Jurkat, Clone E6-1 (cell line): ENCODE data around the gene RHOB.
A peak's percentile ranks its signal among the peaks of the same experiment; 100 is the strongest.
"Not testable (repeated sequence)": the region's sequence is repeated elsewhere in the genome, so short reads cannot be mapped to it uniquely, and the experiment has no call there.

ENCODE experiments used
- DNase-seq: peaks from one replicate; pipeline ENCODE4 v3.0.0-alpha.2; 2011; ENCODE audit warnings: low read depth, low spot score
- H3K4me3 ChIP-seq: 2 replicates; pipeline ENCODE4 v1.5.1; 2011; ENCODE audit warnings: mild to moderate bottlenecking, low read length, control low read depth, moderate library complexity

The RHOB gene

DNA sequence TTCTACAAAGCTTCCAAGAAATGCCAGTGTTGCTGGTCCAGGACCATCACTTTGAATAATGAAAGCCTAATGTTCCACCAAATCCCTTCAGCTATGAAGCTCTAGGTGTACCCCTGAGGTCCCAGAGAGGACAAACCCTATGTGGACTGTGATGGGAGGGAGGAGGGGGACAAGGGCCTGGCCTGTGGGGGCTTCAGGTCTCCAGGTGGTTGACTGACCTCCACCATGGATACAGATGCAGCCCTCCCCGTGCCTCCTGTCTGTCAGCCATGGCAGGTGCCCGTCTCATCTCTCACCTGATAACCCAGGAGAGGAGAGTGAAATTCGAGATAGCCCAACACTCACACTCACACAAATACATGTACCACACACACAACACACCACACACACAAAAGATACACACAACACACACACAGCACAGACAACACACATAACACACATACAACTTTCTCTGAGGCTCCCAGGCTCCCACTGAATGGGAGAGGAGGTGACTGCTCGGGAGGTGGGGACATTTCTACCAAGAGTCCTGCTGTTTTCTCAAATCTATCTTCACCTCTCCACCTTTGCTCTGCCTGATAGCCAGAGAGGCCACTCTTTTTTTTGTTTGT is 12.8 kb upstream of the RHOB start:
- DNase-seq: no peak

GRCh38 chr2:20434588-20435294 is 12.1 kb upstream of the RHOB start:
- no peak for DNase-seq

More for the DNA sequence above, 12.8 kb upstream of the RHOB start:
- no peak overlapping the region for H3K4me3 ChIP-seq

DNA sequence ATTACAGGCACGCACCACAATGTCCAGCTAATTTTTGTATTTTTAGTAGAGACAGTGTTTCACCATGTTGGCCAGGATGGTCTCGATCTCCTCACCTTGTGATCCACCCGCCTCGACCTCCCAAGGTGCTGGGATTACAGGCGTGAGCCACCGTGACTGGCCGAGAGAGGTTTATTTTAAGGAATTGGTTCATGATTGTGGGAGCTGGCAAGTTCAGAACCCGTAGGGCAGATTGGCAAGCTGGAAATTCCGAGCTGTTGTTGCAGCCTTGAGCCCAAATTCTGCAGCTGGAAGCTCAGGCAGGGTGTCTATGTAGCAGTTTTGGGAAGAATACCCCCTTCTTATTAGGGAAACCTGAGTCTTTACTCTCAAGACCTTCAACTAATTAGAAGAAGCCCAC is 11.4 kb upstream of the RHOB start:
- not testable (repeated sequence) for H3K4me3 ChIP-seq, DNase-seq

More at GRCh38 chr2:20434588-20435294, 12.1 kb upstream of the RHOB start:
- H3K4me3 ChIP-seq: no peak overlapping the region

DNA sequence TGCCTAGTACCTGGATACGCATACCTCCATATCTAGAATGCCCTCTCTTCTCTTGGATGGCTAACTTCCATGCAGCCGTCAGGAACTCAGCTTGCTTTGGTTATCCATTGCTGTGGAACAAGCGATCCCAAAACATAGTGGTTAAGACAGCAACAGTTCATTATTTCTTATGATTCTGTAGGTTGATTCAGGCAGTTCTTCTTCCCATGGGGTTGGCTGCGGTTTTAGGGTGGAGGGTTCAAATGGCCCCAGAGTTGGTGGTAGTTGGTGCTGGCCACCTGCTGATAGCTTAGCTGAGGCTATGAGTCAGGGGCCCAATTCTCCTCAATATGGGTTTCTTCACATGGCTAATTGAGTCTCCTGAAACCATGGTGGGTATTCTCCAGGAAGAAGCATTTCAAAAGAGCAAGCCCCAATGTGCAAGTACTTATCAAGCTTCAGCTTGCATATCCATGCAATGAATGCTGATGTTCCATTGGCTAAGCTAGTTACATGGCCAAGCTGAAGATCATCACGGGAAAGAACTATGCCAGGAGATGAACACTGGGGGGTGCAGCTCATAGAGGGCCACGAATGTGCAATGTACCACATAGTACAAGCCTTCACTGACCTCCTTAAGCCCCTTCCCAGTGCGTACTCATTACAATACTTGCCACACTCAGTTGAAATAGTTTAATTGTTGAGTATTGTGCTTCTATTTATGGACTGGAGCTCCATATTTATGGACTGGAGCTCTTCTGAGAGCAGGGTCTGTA is 10.0 kb upstream of the RHOB start:
- DNase-seq: peak; percentile 5
- no peak overlapping the region for H3K4me3 ChIP-seq

GRCh38 chr2:20438334-20439192 is 8.3 kb upstream of the RHOB start:
- H3K4me3 ChIP-seq: no peak overlapping the region
- no peak for DNase-seq

DNA sequence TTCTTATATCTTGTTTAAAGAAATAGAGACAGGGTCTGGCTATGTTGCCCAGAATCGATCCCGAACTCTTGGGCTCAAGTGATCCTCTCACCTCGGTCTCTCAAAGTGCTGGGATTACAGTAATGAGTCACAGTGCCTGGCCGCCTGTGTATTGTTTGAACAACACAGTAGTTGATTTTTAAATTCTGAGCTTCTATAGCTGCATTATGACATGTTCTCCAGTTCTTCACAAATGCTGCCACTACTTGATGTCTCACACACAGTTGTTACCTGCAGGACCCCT is 7.7 kb upstream of the RHOB start:
- no peak overlapping the region for H3K4me3 ChIP-seq
- no peak for DNase-seq

DNA sequence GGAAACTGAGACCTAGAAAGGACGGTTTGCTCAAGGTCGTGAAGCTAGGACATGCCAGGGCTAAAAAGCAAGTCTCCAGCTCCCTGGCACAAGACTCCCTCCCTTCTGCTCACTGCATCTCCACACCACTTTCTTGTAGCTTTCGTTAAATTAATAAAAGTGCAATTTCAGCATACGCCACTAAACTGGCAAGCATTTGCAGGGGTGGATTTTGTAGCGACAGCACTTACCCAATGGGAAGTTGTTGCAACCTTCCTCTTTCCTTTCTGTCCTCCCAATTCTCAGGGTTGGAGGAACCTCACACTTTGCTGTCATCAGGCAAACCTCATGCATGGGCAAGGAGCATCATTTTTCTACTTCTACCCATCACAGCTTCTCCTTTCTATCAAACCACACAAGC is 7.4 kb upstream of the RHOB start:
- DNase-seq: no peak
- no peak overlapping the region for H3K4me3 ChIP-seq

DNA sequence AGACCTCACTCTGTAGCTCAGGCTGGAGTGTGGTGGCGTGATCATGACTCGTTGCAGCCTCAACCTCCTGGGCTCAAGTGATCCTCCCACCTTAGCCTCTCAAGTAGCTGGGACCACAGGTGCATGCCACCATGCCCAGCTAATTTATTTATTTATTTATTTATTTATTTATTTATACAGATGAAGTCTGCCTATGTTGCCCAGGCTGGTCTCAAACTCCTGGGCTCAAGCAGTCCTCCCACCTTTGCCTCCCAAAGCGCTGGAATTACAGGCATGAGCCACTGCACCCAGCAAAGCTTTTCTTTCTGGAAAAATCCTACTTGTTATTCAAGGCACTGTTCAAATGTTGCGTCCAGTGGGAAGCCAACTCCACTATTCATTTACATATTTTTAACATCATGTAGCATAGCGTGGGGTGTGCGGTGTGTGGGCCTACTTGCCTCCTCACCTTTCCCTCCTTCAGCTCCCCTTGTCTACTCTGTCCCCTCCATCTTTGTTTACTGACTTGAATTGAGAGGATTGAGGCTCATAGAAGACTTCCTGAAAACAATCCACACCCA is 6.8 kb upstream of the RHOB start:
- no peak overlapping the region for H3K4me3 ChIP-seq
- DNase-seq: no peak

GRCh38 chr2:20443276-20443920 is 3.5 kb upstream of the RHOB start:
- peak; percentile 30 for DNase-seq
- no peak overlapping the region for H3K4me3 ChIP-seq

DNA sequence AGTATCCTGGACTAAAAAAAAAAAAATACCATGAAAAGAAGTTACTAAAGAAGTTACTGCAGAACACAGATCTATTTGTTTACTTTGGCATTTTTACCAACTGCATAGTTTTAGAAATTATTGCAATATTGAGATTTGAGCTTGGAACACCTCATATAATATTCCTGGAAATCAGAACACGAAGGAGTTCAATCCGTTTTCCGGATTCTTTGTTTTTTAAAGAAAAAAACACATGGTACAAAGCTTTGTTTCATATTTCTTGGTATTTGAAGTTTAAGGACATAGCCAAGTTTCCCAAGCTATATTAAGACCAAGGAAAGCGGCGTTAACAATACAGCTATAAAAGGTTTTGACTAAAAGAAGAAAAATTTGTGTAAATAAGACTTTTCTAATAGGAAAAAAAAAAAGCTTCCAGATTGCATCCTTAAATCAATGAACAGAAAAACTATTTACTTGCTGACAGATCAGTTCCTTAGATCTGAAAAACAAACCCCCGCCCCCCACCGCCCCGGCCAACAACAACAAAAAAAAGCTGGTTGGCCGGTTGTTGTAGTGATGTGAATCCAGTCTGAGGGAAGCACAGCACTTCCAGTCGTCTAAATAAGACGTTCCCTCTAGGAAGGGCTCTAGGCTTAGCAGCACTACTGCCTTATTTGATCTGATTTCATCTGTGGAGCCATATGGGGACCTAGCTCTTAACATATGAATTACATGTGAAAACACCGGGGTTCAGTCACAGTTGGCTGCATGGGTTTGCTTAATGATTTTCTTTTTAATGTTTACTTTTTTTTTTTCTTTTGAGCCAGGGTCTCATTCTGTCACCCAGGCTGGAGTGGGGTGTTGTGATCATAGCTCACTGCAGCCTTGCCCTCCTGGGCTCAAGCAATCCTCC is 2.5 kb upstream of the RHOB start:
- no peak for DNase-seq
- no peak overlapping the region for H3K4me3 ChIP-seq

DNA sequence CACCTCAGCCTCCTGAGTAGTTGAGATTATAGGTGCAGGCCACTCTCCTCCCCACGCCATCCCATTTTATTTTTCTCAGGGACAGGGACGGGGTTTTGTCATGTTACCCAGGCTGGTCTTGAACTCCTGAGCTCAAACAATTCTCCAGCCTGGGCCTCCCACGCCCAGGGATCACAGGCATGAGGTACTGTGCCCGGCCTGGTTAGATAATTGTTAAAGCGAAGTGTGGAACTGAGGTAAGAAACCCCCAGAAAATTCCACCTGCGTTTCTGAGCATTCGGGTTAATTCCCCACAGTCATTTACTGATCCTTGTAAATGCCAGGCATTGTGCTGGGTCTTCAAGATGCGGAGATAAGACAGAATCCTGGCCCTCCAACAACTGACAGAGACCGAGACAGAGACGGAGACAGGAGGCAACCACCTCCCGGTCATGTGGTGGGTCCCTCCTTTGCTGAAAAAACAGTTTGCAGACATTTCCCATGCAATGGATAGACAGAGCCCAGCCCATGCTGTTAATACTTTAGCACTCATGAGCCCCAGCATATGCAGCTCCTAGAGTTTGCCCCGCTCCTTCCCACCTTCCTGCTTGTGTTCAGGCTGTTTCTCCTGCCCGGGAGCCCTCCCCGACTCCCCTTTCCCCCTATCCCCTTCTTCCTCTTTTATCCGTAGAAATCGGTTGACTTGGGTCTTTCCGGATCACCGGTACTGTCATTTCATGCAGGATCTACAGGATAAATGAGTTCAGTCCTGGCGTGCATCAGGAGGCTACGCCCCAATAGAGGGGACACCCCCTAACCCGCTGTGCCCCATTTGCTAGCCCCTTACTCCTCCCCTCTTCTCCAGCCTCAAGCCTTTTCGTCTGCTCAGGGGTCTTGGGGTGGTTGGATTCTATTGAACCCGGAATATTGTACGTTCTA is 1.6 kb upstream of the RHOB start:
- no peak for DNase-seq
- no peak overlapping the region for H3K4me3 ChIP-seq

DNA sequence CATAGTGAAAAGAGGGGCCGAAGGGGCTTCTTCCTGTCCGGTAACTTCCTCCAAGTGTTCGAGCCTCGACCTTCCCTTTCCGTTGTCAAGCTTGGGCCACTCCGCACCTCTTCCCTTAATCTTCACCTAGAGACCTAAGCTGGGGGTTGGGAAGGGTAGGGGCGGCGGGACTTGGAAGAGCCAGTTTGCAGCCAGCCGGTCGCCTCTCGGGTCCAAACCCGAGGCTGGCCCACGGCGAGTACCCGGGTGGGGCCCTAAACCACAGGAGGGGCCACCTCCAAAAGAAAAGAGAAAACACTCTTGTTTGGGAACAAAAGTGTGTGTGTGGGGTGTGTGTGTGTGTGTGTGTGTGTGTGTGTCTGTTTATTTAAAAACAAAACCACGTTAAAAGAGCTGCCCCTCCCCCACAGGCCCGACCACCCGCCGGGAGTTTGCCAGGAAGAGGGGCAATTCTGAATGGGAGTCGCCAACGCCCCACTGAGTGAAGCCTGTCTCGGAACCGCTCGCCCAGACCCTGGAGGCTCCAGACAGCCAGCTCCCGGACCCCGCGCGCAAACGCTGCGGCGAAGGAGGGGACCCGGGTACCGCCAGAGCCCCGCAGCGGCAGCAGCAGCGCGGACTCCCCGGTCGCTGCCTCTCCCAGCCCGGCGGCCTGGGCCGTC is 488 bp upstream of the RHOB start:
- peak overlapping the region; percentile 47 for H3K4me3 ChIP-seq
- no peak for DNase-seq

DNA sequence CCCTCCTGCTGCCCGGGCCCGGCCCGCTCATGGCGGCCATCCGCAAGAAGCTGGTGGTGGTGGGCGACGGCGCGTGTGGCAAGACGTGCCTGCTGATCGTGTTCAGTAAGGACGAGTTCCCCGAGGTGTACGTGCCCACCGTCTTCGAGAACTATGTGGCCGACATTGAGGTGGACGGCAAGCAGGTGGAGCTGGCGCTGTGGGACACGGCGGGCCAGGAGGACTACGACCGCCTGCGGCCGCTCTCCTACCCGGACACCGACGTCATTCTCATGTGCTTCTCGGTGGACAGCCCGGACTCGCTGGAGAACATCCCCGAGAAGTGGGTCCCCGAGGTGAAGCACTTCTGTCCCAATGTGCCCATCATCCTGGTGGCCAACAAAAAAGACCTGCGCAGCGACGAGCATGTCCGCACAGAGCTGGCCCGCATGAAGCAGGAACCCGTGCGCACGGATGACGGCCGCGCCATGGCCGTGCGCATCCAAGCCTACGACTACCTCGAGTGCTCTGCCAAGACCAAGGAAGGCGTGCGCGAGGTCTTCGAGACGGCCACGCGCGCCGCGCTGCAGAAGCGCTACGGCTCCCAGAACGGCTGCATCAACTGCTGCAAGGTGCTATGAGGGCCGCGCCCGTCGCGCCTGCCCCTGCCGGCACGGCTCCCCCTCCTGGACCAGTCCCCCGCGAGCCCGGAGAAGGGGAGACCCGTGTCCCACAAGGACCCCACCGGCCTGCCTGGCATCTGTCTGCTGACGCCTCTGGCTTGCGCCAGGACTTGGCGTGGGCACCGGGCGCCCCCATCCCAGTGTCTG is 767 bp downstream of the RHOB start:
- peak overlapping the region; percentile 47; the same call in 1 of the 2 replicates for H3K4me3 ChIP-seq
- no peak for DNase-seq

GRCh38 chr2:20448246-20448976 is 1.5 kb downstream of the RHOB start:
- no peak overlapping the region for H3K4me3 ChIP-seq
- no peak for DNase-seq

- no peak overlapping the region for H3K4me3 ChIP-seq
- DNase-seq: no peak
Measured at GRCh38 chr2:20448977-20449306, 2.1 kb downstream of the RHOB start.
